SU-DHL-6 (cell line): ENCODE measurements around the gene CAPSL.

Experiments
- H2AFZ ChIP-seq: fragments of 200-600 bp; sonication (generic); 2 replicates; pipeline ENCODE4 v1.6.1; 2014; ENCODE audit warnings: low read depth, mild to moderate bottlenecking, moderate library complexity, mixed read lengths, antibody characterized with exemption, low read length; ENCODE audit not compliant: severe bottlenecking
- H3F3A ChIP-seq: fragments of 200-600 bp; shearing (Covaris generic); 2 replicates; pipeline ENCODE4 v1.6.0; 2016; ENCODE audit warnings: antibody characterized with exemption, mild to moderate bottlenecking; ENCODE audit not compliant: insufficient read depth
- H3K27ac ChIP-seq: fragments of 200-600 bp; sonication (generic); 2 replicates; pipeline ENCODE4 v1.5.1; 2016; ENCODE audit warnings: low read depth, mild to moderate bottlenecking, low read length, moderate library complexity, mixed read lengths
- H3K27me3 ChIP-seq: fragments of 200-600 bp; sonication (generic), shearing (Covaris generic); 2 replicates; pipeline ENCODE4 v1.6.0; 2014; ENCODE audit warnings: mild to moderate bottlenecking, low read length
- H3K36me3 ChIP-seq: fragments of 200-600 bp; sonication (generic); 2 replicates; pipeline ENCODE4 v1.6.1; 2014; ENCODE audit warnings: mild to moderate bottlenecking, low read length, mixed read lengths
- H3K4me2 ChIP-seq: fragments of 300-600, 200-600 bp; shearing (Covaris generic), sonication (generic); 2 replicates; pipeline ENCODE4 v1.6.0; 2014; ENCODE audit warnings: low read length, low read depth, mild to moderate bottlenecking; ENCODE audit not compliant: poor library complexity, severe bottlenecking
- H3K4me3 ChIP-seq: fragments of 200-600 bp; sonication (generic); 2 replicates; pipeline ENCODE4 v1.5.1; 2014; ENCODE audit warnings: antibody characterized with exemption, low read length, mild to moderate bottlenecking, mixed read lengths; ENCODE audit not compliant: insufficient read depth, poor library complexity, severe bottlenecking
- H3K79me2 ChIP-seq: fragments of 200-600 bp; sonication (generic); 2 replicates; pipeline ENCODE4 v1.6.1; 2014; ENCODE audit warnings: mild to moderate bottlenecking, low read length, moderate library complexity; ENCODE audit not compliant: insufficient read depth
- H3K9ac ChIP-seq: fragments of 200-600 bp; sonication (generic); 2 replicates; pipeline ENCODE4 v1.7.0; 2014; ENCODE audit warnings: mild to moderate bottlenecking, low read length
- H3K9me2 ChIP-seq: fragments of 200-600 bp; sonication (generic); replicated peaks from 2 replicates; pipeline ENCODE4 v1.6.1; 2014; ENCODE audit warnings: low read length; ENCODE audit not compliant: insufficient read depth
- H3K9me3 ChIP-seq: fragments of 200-600 bp; sonication (generic); 2 replicates; pipeline ENCODE4 v1.6.1; 2014; ENCODE audit warnings: low read length, mixed read lengths; ENCODE audit not compliant: insufficient read depth
- H4K20me1 ChIP-seq: fragments of 200-600 bp; sonication (generic); 2 replicates; pipeline ENCODE4 v1.6.1; 2014; ENCODE audit warnings: low read depth, mild to moderate bottlenecking, antibody characterized with exemption, low read length, moderate library complexity, mixed read lengths
- CTCF ChIP-seq: fragments of 200-600 bp; sonication (generic); IDR thresholded peaks from one replicate; pipeline ENCODE4 v1.5.1; 2017; ENCODE audit warnings: antibody characterized with exemption, mild to moderate bottlenecking, low read length, moderate library complexity; ENCODE audit not compliant: insufficient read depth, poor library complexity, severe bottlenecking
- EZH2phosphoT487 ChIP-seq: fragments of 200-600 bp; sonication (generic), shearing (Covaris generic); conservative IDR thresholded peaks from 2 replicates; pipeline ENCODE4 v1.6.1; 2018; ENCODE audit warnings: mild to moderate bottlenecking, antibody characterized with exemption, low read length, moderate library complexity, mixed read lengths

Gene CAPSL

GRCh38 chr5:35870605-35871004 lies 67.8 kb downstream of the CAPSL start:
- no peaks in the 10 kb centered on the region for H3K79me2 ChIP-seq
- no peaks in the 10 kb centered on the region for H3K36me3 ChIP-seq
- H3K9me2 ChIP-seq, result no peaks in the 10 kb centered on the region
- no peaks in the 10 kb centered on the region for H3F3A ChIP-seq
- H4K20me1 ChIP-seq, result no peaks in the 10 kb centered on the region
- H3K4me3 ChIP-seq, result no peak overlapping the region
- no peaks in the 10 kb centered on the region for H3K27me3 ChIP-seq
- no peak overlapping the region for H2AFZ ChIP-seq
- no peak overlapping the region for H3K4me2 ChIP-seq
- H3K9me3 ChIP-seq, result no peaks in the 10 kb centered on the region
- no peak overlapping the region for H3K27ac ChIP-seq
- TF ChIP-seq CTCF (no peak), EZH2phosphoT487 (no peak)
- H3K9ac ChIP-seq, result no peak overlapping the region

GRCh38 chr5:35869685-35870277 lies 68.6 kb downstream of the CAPSL start:
- no peak overlapping the region for H3K27ac ChIP-seq
- no peaks in the 10 kb centered on the region for H3F3A ChIP-seq
- H4K20me1 ChIP-seq, result no peaks in the 10 kb centered on the region
- no peak overlapping the region for H3K4me2 ChIP-seq
- H3K9ac ChIP-seq, result no peak overlapping the region
- H3K4me3 ChIP-seq, result no peak overlapping the region
- no peaks in the 10 kb centered on the region for H3K27me3 ChIP-seq
- no peak overlapping the region for H2AFZ ChIP-seq
- no peak for TF ChIP-seq CTCF
- no peak for TF ChIP-seq EZH2phosphoT487
- H3K9me2 ChIP-seq, result no peaks in the 10 kb centered on the region
- H3K79me2 ChIP-seq, result no peaks in the 10 kb centered on the region
- H3K9me3 ChIP-seq, result no peaks in the 10 kb centered on the region
- no peaks in the 10 kb centered on the region for H3K36me3 ChIP-seq

- H3K4me2 ChIP-seq, result no peak overlapping the region
- H3K27ac ChIP-seq, result no peak overlapping the region
Observed at GRCh38 chr5:35867998-35868397, 70.4 kb downstream of the CAPSL start.

More at GRCh38 chr5:35867998-35868397, 70.4 kb downstream of the CAPSL start:
- no peaks in the 10 kb centered on the region for H3K9me3 ChIP-seq
- H3K9me2 ChIP-seq, result no peaks in the 10 kb centered on the region
- H3K36me3 ChIP-seq, result no peaks in the 10 kb centered on the region
- TF ChIP-seq EZH2phosphoT487, result no peak
- no peak for TF ChIP-seq CTCF
- H4K20me1 ChIP-seq, result no peaks in the 10 kb centered on the region
- H3K27me3 ChIP-seq, result no peaks in the 10 kb centered on the region
- H2AFZ ChIP-seq, result no peak overlapping the region
- H3F3A ChIP-seq, result no peaks in the 10 kb centered on the region
- H3K4me3 ChIP-seq, result no peak overlapping the region
- no peaks in the 10 kb centered on the region for H3K79me2 ChIP-seq
- no peak overlapping the region for H3K9ac ChIP-seq
